ENCODE results near the gene KYNU.

- TF ChIP-seq EZH2 (IDR thresholded peaks at IDR 0.05; ENCODE audit: insufficient read depth, poor library complexity, severe bottlenecking) (no peak), EZH2phosphoT487 (IDR thresholded peaks at IDR 0.05; ENCODE audit: insufficient read depth, low read depth) (no peak)
These were observed 3.6 kb upstream of the KYNU start for GRCh38 chr2:142873831-142874287.
